GM23338 (cell line): ENCODE measurements around the gene PEAR1. TPM values are rescaled to one million over a fixed set of nuclear protein-coding genes. Genes with fewer than 3 reads are reported as not detected.

Experiments
- ATAC-seq: fragments of 200-7000 bp; cut with Tn5 transposase; 3 replicates; pipeline ENCODE4 v1.9.1; 2020
- DNase-seq: peaks from one replicate; pipeline ENCODE4 v3.0.0-alpha.2; 2015; ENCODE audit warnings: low spot score
- H2AFZ ChIP-seq: fragments of 200-600 bp; sonication (generic); 2 replicates; pipeline ENCODE4 v1.8.0; 2016; ENCODE audit warnings: antibody characterized with exemption, mild to moderate bottlenecking, moderate library complexity
- H3F3A ChIP-seq: fragments of 200-600 bp; sonication (generic); replicated peaks from 2 replicates; pipeline ENCODE4 v1.8.0; 2017; ENCODE audit warnings: antibody characterized with exemption, mixed run types, low read depth
- H3K27ac ChIP-seq: fragments of 200-600 bp; sonication (generic); 2 replicates; pipeline ENCODE4 v1.6.1; 2016; ENCODE audit warnings: low read depth
- H3K27me3 ChIP-seq: fragments of 200-600 bp; sonication (generic); 2 replicates; pipeline ENCODE4 v1.8.0; 2016; ENCODE audit warnings: mild to moderate bottlenecking, mixed run types, moderate library complexity; ENCODE audit not compliant: insufficient read depth
- H3K36me3 ChIP-seq: fragments of 200-600 bp; sonication (generic); 2 replicates; pipeline ENCODE4 v1.8.0; 2016; ENCODE audit warnings: mild to moderate bottlenecking; ENCODE audit not compliant: insufficient read depth
- H3K4me1 ChIP-seq: fragments of 200-600 bp; sonication (generic); 2 replicates; pipeline ENCODE4 v1.8.0; 2016; ENCODE audit warnings: mild to moderate bottlenecking, moderate library complexity; ENCODE audit not compliant: insufficient read depth
- H3K4me2 ChIP-seq: fragments of 200-600 bp; sonication (generic); 2 replicates; pipeline ENCODE4 v1.7.1; 2017; ENCODE audit warnings: mixed run types
- H3K4me3 ChIP-seq: fragments of 200-600 bp; sonication (generic); 2 replicates; pipeline ENCODE4 v1.6.1; 2016; ENCODE audit warnings: mixed run types
- H3K79me2 ChIP-seq: fragments of 200-600 bp; sonication (generic); replicated peaks from 2 replicates; pipeline ENCODE4 v1.8.0; 2017; ENCODE audit warnings: mild to moderate bottlenecking; ENCODE audit not compliant: insufficient read depth
- H3K9me2 ChIP-seq: fragments of 200-600 bp; sonication (generic); 2 replicates; pipeline ENCODE4 v1.8.0; 2017; ENCODE audit not compliant: insufficient read depth
- H4K20me1 ChIP-seq: fragments of 200-600 bp; sonication (generic); replicated peaks from 2 replicates; pipeline ENCODE4 v1.8.0; 2017; ENCODE audit warnings: mild to moderate bottlenecking; ENCODE audit not compliant: insufficient read depth
- H3K27ac Mint-ChIP-seq: 2 replicates; pipeline ENCODE4 v1.8.0; 2020; ENCODE audit warnings: inconsistent platforms, mild to moderate bottlenecking, moderate library complexity, mixed read lengths
- H3K27me3 Mint-ChIP-seq: 3 replicates; pipeline ENCODE4 v1.8.0; 2022; ENCODE audit warnings: low read depth, mild to moderate bottlenecking, moderate library complexity, mixed read lengths, inconsistent platforms; ENCODE audit not compliant: insufficient read depth, poor library complexity
- H3K36me3 Mint-ChIP-seq: 3 replicates; pipeline ENCODE4 v1.8.0; 2021; ENCODE audit warnings: low read depth, mild to moderate bottlenecking, inconsistent platforms, moderate library complexity, mixed read lengths
- H3K4me1 Mint-ChIP-seq: 3 replicates; pipeline ENCODE4 v1.8.0; 2020; ENCODE audit warnings: mild to moderate bottlenecking, inconsistent platforms, mixed read lengths
- H3K4me3 Mint-ChIP-seq: 3 replicates; pipeline ENCODE4 v1.8.0; 2021; ENCODE audit warnings: moderate library complexity, mild to moderate bottlenecking, inconsistent platforms, mixed read lengths
- H3K9me3 Mint-ChIP-seq: 3 replicates; pipeline ENCODE4 v1.8.0; 2020; ENCODE audit warnings: moderate library complexity, mild to moderate bottlenecking, inconsistent platforms, mixed read lengths
- CREB1 ChIP-seq: fragments of 250-450 bp; sonication (Bioruptor Pico); IDR thresholded peaks from 2 replicates; pipeline ENCODE4 v1.5.0; 2020; ENCODE audit warnings: low read depth, mild to moderate bottlenecking, moderate library complexity
- ETS1 ChIP-seq: IDR thresholded peaks from 2 replicates; pipeline ENCODE4 v1.6.1; 2016; ENCODE audit warnings: antibody characterized with exemption
- EZH2 ChIP-seq: fragments of 200-600 bp; sonication (generic); IDR thresholded peaks from one replicate; pipeline ENCODE4 v1.8.0; 2017; ENCODE audit warnings: antibody characterized with exemption, mild to moderate bottlenecking, low read depth; ENCODE audit not compliant: unreplicated experiment
- JUNB ChIP-seq: IDR thresholded peaks from one replicate; pipeline ENCODE4 v1.6.1; 2016; ENCODE audit warnings: antibody characterized with exemption; ENCODE audit not compliant: unreplicated experiment
- NANOG ChIP-seq: IDR thresholded peaks from 2 replicates; pipeline ENCODE4 v1.6.1; 2016; ENCODE audit warnings: antibody characterized with exemption, borderline replicate concordance
- POLR2AphosphoS5 ChIP-seq: IDR thresholded peaks from 2 replicates; pipeline ENCODE4 v1.6.1; 2016; ENCODE audit warnings: antibody characterized with exemption, low read depth
- REST ChIP-seq: IDR thresholded peaks from one replicate; pipeline ENCODE4 v1.6.1; 2018; ENCODE audit warnings: antibody characterized with exemption; ENCODE audit not compliant: unreplicated experiment
- ZNF331 ChIP-seq: fragments of 250-450 bp; sonication (Bioruptor Pico); IDR thresholded peaks from 2 replicates; pipeline ENCODE4 v1.5.0; 2020; ENCODE audit warnings: low read depth, mild to moderate bottlenecking, moderate library complexity
- ZNF462 ChIP-seq: fragments of 250-450 bp; sonication (Bioruptor Pico); IDR thresholded peaks from 2 replicates; pipeline ENCODE4 v1.5.0; 2020; ENCODE audit warnings: mild to moderate bottlenecking, moderate library complexity
- polyA plus RNA-seq: library from polyadenylated mRNA; unstranded; fragments of >200 nt; fragmentation: Nextera tagmentation; extraction: Ambion mirVana; gene quantifications from 2 replicates; pipeline ENCODE4 v1.2.1, GENCODE V29; 2016
- total RNA-seq: library from RNA; depleted of rRNA; stranded (reverse); fragments of >200 nt; shearing (Covaris generic); gene quantifications from 2 replicates; pipeline ENCODE4 v1.2.3, GENCODE V29; 2014

Gene PEAR1
- total and polyA plus RNA-seq, 2 experiments from 2014 or later, result 0.28 to 0.47 TPM

- peaks cover 53% of the 10 kb centered on the region for H3K27me3 Mint-ChIP-seq
- ATAC-seq, result no peak
- Histone ChIP-seq H3K4me3 (no peak overlapping the region), H3K36me3 (no peaks in the 10 kb centered on the region), H3K27ac (no peak overlapping the region), H3K9me2 (no peaks in the 10 kb centered on the region), H3K4me1 (peaks cover 12% of the 10 kb centered on the region; the same call in 1 of the 2 replicates), H3K27me3 (peaks cover 97% of the 10 kb centered on the region), H3K79me2 (no peaks in the 10 kb centered on the region), H4K20me1 (no peaks in the 10 kb centered on the region; the same call in 1 of the 2 replicates), H2AFZ (no peak overlapping the region), H3K4me2 (no peak overlapping the region), H3F3A (0 out of 2 replicates have a peak, but pooled peaks cover 3% of the 10 kb centered on the region)
- H3K36me3 Mint-ChIP-seq, result no peaks in the 10 kb centered on the region
- no peak overlapping the region for H3K4me3 Mint-ChIP-seq
- no peak overlapping the region for H3K27ac Mint-ChIP-seq
- H3K9me3 Mint-ChIP-seq, result no peaks in the 10 kb centered on the region; the same call in 2 of the 3 replicates
- DNase-seq, result no peak
- TF ChIP-seq REST (no peak), JUNB (no peak), ZNF462 (CRISPR knock-in tag) (no peak), EZH2 (no peak), ZNF331 (no peak), POLR2AphosphoS5 (no peak), ETS1 (no peak), CREB1 (CRISPR knock-in tag) (no peak), NANOG (no peak)
- peaks cover 21% of the 10 kb centered on the region for H3K4me1 Mint-ChIP-seq
Measured at GRCh38 chr1:156856282-156856785, 37.2 kb upstream of the PEAR1 start.
